Testis (tissue), 3 donors: ENCODE data around the gene HSPBP1. TPM values are rescaled to one million over a fixed set of nuclear protein-coding genes. Genes with fewer than 3 reads are reported as not detected.

Source experiments
- DNase-seq: peaks from one replicate; pipeline ENCODE4 v3.0.0-alpha.2; 2019
- H3K27ac ChIP-seq, 2 donors: fragments of 200-600 bp; sonication (generic); one replicate each; pipeline ENCODE4 v1.5.1; 2019
- H3K27me3 ChIP-seq: fragments of 200-600 bp; sonication (generic); one replicate; pipeline ENCODE4 v1.5.1; 2019
- H3K36me3 ChIP-seq: fragments of 200-600 bp; sonication (generic); one replicate; pipeline ENCODE4 v1.5.1; 2017; ENCODE audit warnings: low read depth; ENCODE audit errors: missing control alignments
- H3K4me1 ChIP-seq: fragments of 200-600 bp; sonication (generic); one replicate; pipeline ENCODE4 v1.5.1; 2019
- H3K4me3 ChIP-seq, 2 donors: fragments of 200-600 bp; sonication (generic); one replicate each; pipeline ENCODE4 v1.5.1; 2017 to 2019
- H3K9me3 ChIP-seq: fragments of 200-600 bp; sonication (generic); one replicate; pipeline ENCODE4 v1.5.1; 2017
- CTCF ChIP-seq, 3 experiments: fragments of 450-650 bp in 2 of 3; fragments of 200-600 bp in 1 of 3; sonication (generic) in 1 of 3; IDR thresholded peaks; one replicate each; pipeline ENCODE4 v1.5.1; 2016 to 2019; ENCODE audit warnings: antibody characterized with exemption in 3 of 3, mild to moderate bottlenecking in 2 of 3, moderate library complexity in 1 of 3
- POLR2A ChIP-seq: fragments of 450-650 bp; IDR thresholded peaks from one replicate; pipeline ENCODE4 v1.6.1; 2017; ENCODE audit warnings: antibody characterized with exemption, mild to moderate bottlenecking, moderate library complexity
- WGBS, 2 donors: methylation state at CpG; one replicate each; pipeline ENCODE4 v1.1.5; 2018; 5-methylcytosine and 5-hydroxymethylcytosine counted together
- intact Hi-C: fragments of 100-400 bp; cut with DNase I; formaldehyde crosslinking; loops from one replicate; pipeline ENCODE4 v1.15.1; 2023; ENCODE audit warnings: low total_unique reads
- polyA plus RNA-seq: library from polyadenylated mRNA; stranded (reverse); fragments of 350-450 nt; fragmentation: Illumina TruSeq; extraction: RNeasy Lipid Tissue Mini Kit (QIAGEN cat#74804); gene quantifications from one replicate; pipeline ENCODE4 v1.2.3, GENCODE V29; 2014; ENCODE audit warnings: low read depth, low replicate concordance; ENCODE audit not compliant: insufficient read depth
- total RNA-seq, 2 donors: library from RNA; depleted of rRNA; stranded (reverse); fragments of >200 nt; gene quantifications; one replicate each; pipeline ENCODE4 v1.2.3, GENCODE V29; 2016

Gene HSPBP1
- total and polyA plus RNA-seq, 3 donors from 2014 or later, result 42.7 to 48.2 (median 43.5) TPM

- WGBS, 2 donors, result 92 to 94% methylated on average over 5 of the region's 5 CpGs
- H3K4me3 ChIP-seq, result no peak overlapping the region
- no peak overlapping the region for H3K27ac ChIP-seq
- H3K36me3 ChIP-seq, result no peaks in the 10 kb centered on the region
- no peak for TF ChIP-seq POLR2A
- no peak for TF ChIP-seq CTCF (IDR thresholded peaks at IDR 0.05)
- no peak for DNase-seq
- no peaks in the 10 kb centered on the region for H3K4me1 ChIP-seq
- H3K9me3 ChIP-seq, result no peaks in the 10 kb centered on the region
- intact Hi-C loops, result no loop called here
- no peaks in the 10 kb centered on the region for H3K27me3 ChIP-seq
These were observed 46.9 kb downstream of the HSPBP1 start for GRCh38 chr19:55232986-55233385.

- intact Hi-C loops, result no loop called here
- no peak overlapping the region for H3K4me3 ChIP-seq
- H3K9me3 ChIP-seq, result no peaks in the 10 kb centered on the region
- TF ChIP-seq POLR2A, result no peak
- TF ChIP-seq CTCF (IDR thresholded peaks at IDR 0.05), result no peak
- no peak for DNase-seq
- 88% methylated on average over 10 to 12 of the region's 12 CpGs for WGBS, 2 donors
- H3K27me3 ChIP-seq, result no peaks in the 10 kb centered on the region
- H3K4me1 ChIP-seq, result no peaks in the 10 kb centered on the region
- H3K36me3 ChIP-seq, result no peaks in the 10 kb centered on the region
- no peak overlapping the region for H3K27ac ChIP-seq
These were observed 47.7 kb downstream of the HSPBP1 start for GRCh38 chr19:55232286-55232602.

GRCh38 chr19:55231391-55232285 lies 48.3 kb downstream of the HSPBP1 start:
- WGBS, 2 donors, result 88 to 92% methylated on average over 11 to 26 of the region's 30 CpGs
- Histone ChIP-seq H3K27me3 (no peaks in the 10 kb centered on the region), H3K4me3 (no peak overlapping the region), H3K9me3 (no peaks in the 10 kb centered on the region), H3K36me3 (no peaks in the 10 kb centered on the region), H3K4me1 (no peaks in the 10 kb centered on the region), H3K27ac (no peak overlapping the region)
- no peak for DNase-seq
- intact Hi-C loops, result no loop called here
- TF ChIP-seq CTCF (IDR thresholded peaks at IDR 0.05) (no peak), POLR2A (no peak)

- Histone ChIP-seq H3K4me3 (no peak overlapping the region), H3K4me1 (no peaks in the 10 kb centered on the region), H3K9me3 (no peaks in the 10 kb centered on the region), H3K36me3 (no peaks in the 10 kb centered on the region), H3K27ac (no peak overlapping the region), H3K27me3 (no peaks in the 10 kb centered on the region)
- no peak for DNase-seq
- 89 to 100% methylated on average over 4 to 12 of the region's 13 CpGs for WGBS, 2 donors
- TF ChIP-seq CTCF (IDR thresholded peaks at IDR 0.05) (no peak), POLR2A (no peak)
- intact Hi-C loops, result no loop called here
These were observed 49.1 kb downstream of the HSPBP1 start for GRCh38 chr19:55230780-55231179.

- Histone ChIP-seq H3K27ac (no peak overlapping the region), H3K9me3 (no peaks in the 10 kb centered on the region), H3K4me1 (no peaks in the 10 kb centered on the region), H3K36me3 (no peaks in the 10 kb centered on the region), H3K4me3 (no peak overlapping the region), H3K27me3 (no peaks in the 10 kb centered on the region)
- intact Hi-C loops, result no loop called here
- no peak for TF ChIP-seq POLR2A
- TF ChIP-seq CTCF (IDR thresholded peaks at IDR 0.05), result no peak
- 80 to 83% methylated on average over 10 to 13 of the region's 13 CpGs for WGBS, 2 donors
- DNase-seq, result no peak
These were observed 49.6 kb downstream of the HSPBP1 start for GRCh38 chr19:55230329-55230728.
